Measurements from ENCODE around the gene DIS3L.
"Not testable (repeated sequence)": the region's sequence is repeated elsewhere in the genome, so short reads cannot be mapped to it uniquely, and the experiment has no call there.

Gene DIS3L

GRCh38 chr15:66293419-66294156 is at the start of gene DIS3L:
DIS3L (plus strand) TSS chr15:66293568; CDS start chr15:66293597, 29 bp downstream.
- peak; percentile 64 for DNase-seq (ENCODE audit: extremely low spot score, insufficient read length, low read depth)

GRCh38 chr15:66245832-66246231 is 47.5 kb upstream of the DIS3L start:
- FAIRE-seq; DNase-seq (ENCODE audit: extremely low spot score, insufficient read length, low read depth): not testable (repeated sequence)

More at GRCh38 chr15:66293419-66294156, at the start of gene DIS3L:
- FAIRE-seq = no peak

GRCh38 chr15:66246937-66247336 is 46.4 kb upstream of the DIS3L start:
- DNase-seq (ENCODE audit: extremely low spot score, insufficient read length, low read depth) (no peak), FAIRE-seq (no peak)

GRCh38 chr15:66249605-66250174 is 43.7 kb upstream of the DIS3L start:
- DNase-seq (ENCODE audit: extremely low spot score, insufficient read length, low read depth) = no peak
- no peak for FAIRE-seq

GRCh38 chr15:66251065-66251789 is 42.1 kb upstream of the DIS3L start:
- DNase-seq (ENCODE audit: extremely low spot score, insufficient read length, low read depth) = no peak
- peak; percentile 29 for FAIRE-seq

- no peak for FAIRE-seq
- peak; percentile 61 for DNase-seq (ENCODE audit: extremely low spot score, insufficient read length, low read depth)
Observed at GRCh38 chr15:66251790-66252684, 41.3 kb upstream of the DIS3L start.

- DNase-seq (ENCODE audit: extremely low spot score, insufficient read length, low read depth) (peak; percentile 12), FAIRE-seq (no peak)
Observed at GRCh38 chr15:66252685-66253417, 40.5 kb upstream of the DIS3L start.

GRCh38 chr15:66253418-66254088 is 39.8 kb upstream of the DIS3L start, which contains the start of gene MEGF11:
MEGF11 (minus strand) TSS chr15:66253750; CDS start chr15:66128403, 125,347 bp downstream.
- no peak for DNase-seq (ENCODE audit: extremely low spot score, insufficient read length, low read depth)
- FAIRE-seq = no peak

GRCh38 chr15:66254089-66254950 is 39.0 kb upstream of the DIS3L start:
- DNase-seq (ENCODE audit: extremely low spot score, insufficient read length, low read depth) (no peak), FAIRE-seq (no peak)

GRCh38 chr15:66254951-66255676 is 38.3 kb upstream of the DIS3L start:
- DNase-seq (ENCODE audit: extremely low spot score, insufficient read length, low read depth) (no peak), FAIRE-seq (no peak)

GRCh38 chr15:66256692-66257091 is 36.7 kb upstream of the DIS3L start:
- no peak for DNase-seq (ENCODE audit: extremely low spot score, insufficient read length, low read depth)
- FAIRE-seq = no peak

GRCh38 chr15:66261056-66261455 is 32.3 kb upstream of the DIS3L start:
- DNase-seq (ENCODE audit: extremely low spot score, insufficient read length, low read depth) (no peak), FAIRE-seq (no peak)

GRCh38 chr15:66262837-66263236 is 30.5 kb upstream of the DIS3L start:
- not testable (repeated sequence) for FAIRE-seq; DNase-seq (ENCODE audit: extremely low spot score, insufficient read length, low read depth)

GRCh38 chr15:66264859-66265513 is 28.4 kb upstream of the DIS3L start:
- FAIRE-seq = no peak
- DNase-seq (ENCODE audit: extremely low spot score, insufficient read length, low read depth) = no peak

GRCh38 chr15:66269326-66270090 is 23.9 kb upstream of the DIS3L start:
- no peak for FAIRE-seq
- no peak for DNase-seq (ENCODE audit: extremely low spot score, insufficient read length, low read depth)

- DNase-seq (ENCODE audit: extremely low spot score, insufficient read length, low read depth) = no peak
- FAIRE-seq = no peak
Observed at GRCh38 chr15:66270932-66271331, 22.4 kb upstream of the DIS3L start.
